HG03108 (cell line): Measurements from ENCODE around the gene NECTIN1.

Source experiments
- ATAC-seq: cut with Tn5 transposase; IDR thresholded peaks from one replicate; pipeline ENCODE4 v1.9.1; 2021; ENCODE audit warnings: moderate library complexity; ENCODE audit not compliant: unreplicated experiment

The NECTIN1 gene, protein sequence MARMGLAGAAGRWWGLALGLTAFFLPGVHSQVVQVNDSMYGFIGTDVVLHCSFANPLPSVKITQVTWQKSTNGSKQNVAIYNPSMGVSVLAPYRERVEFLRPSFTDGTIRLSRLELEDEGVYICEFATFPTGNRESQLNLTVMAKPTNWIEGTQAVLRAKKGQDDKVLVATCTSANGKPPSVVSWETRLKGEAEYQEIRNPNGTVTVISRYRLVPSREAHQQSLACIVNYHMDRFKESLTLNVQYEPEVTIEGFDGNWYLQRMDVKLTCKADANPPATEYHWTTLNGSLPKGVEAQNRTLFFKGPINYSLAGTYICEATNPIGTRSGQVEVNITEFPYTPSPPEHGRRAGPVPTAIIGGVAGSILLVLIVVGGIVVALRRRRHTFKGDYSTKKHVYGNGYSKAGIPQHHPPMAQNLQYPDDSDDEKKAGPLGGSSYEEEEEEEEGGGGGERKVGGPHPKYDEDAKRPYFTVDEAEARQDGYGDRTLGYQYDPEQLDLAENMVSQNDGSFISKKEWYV

DNA sequence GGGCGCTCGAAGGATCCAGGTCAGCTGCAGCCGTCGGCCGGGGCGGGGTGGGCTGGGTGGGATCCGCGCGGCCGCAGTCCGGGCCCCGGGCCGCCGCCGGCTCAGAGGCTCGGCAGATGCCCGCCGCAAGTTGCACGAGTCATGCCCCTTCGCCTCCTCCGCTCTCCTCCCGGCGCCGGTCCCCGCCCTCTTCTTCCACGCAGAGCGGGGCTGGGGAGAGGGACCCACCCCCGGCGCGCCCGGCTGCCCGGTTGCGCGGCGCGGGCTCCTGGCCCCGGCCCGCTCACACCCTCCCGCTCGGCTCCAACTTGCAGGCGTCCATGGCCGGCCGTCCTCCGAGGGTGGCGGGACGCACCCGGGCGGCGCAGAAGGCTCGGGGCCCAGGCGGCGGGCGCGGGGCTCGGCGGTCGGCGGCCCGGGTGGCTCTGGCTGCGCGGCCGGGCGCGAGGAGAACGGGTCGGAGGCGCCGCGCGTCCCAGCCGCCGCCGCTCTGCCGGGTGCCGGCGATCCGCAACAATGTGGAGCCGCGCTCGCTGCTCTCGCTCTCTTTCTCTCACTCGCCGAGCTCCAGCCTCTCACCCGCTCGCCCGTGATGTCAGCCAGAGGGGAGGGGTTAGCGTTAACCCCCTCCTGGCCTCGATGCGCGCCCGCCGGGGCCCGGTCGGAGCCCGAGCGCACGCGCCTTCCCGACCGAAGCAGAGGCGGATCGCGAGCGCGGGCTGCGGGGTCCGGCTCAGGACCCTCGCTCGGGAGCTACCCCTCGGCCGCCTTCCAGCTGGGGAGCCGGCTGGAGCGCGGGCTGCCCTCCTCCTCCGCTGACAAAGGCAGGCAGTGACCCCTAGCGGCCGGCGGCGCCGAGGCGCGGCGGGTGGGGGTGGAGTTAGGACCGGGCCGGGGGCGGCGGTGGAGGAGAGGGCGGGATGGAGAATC lies at the start of gene NECTIN1:
Gene NECTIN1 (minus strand): TSS at position 550 of the 930 bp plus-strand sequence. CDS start 647 bp downstream, outside the sequence.
- peak; percentile 79 for ATAC-seq

DNA sequence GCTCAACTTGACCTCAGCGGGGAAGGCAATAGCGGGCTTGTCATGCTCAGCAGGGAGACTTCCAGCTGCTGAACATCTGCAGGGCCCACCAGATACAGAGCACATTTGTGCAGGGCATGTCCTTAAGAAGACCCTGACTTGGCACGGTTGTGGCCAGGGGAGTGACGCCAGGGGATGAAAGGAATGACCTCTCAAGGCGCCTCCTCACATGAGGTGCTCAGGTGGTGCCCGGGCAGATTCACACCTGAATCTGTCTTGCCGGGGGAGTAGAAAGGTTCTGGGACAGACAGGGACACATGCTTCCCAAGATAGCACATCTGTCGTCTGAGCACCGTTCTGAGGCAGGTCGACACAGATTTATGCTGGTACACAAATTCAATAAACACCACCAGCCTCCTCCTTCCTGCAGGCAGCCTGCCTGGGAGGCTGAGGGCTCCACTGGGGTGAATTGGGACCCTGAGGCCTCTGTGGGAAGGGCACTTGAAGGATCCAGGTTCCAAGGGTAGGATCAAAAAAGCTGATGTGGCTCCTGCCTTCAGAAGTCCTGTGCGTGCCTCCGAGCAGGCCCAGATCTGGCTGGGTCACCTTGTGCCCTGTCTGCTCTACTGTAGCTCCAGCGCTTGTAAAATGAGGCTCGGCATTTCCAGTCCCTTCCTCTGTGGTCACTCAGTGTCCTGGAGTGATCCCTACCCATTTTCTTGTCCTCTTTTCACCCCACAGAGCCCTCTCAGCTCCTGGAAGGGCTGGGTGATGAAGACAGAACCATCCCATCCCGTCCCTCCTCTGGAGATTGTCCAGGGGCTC lies 49.6 kb upstream of the NECTIN1 start:
- no peak for ATAC-seq

DNA sequence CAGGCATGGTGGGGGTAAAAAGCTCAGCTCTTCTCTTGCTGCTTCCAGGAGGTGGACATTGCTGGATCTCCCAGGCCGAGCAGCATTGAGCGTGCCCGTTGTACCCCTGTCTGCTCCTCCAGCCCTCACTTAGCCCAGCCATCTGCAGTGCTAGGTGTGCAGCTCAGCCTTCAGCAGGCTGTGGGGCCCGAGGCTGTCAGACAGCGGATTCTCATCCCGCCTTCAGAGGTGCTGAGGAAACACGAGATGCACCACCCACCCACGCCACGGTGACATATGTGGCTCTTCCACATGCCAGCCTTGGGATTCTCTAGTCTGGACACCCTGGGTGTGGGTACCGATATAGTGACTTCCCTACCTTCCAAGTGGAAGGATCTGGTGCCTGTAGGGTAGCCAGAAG lies 48.9 kb upstream of the NECTIN1 start:
- ATAC-seq: no peak

DNA sequence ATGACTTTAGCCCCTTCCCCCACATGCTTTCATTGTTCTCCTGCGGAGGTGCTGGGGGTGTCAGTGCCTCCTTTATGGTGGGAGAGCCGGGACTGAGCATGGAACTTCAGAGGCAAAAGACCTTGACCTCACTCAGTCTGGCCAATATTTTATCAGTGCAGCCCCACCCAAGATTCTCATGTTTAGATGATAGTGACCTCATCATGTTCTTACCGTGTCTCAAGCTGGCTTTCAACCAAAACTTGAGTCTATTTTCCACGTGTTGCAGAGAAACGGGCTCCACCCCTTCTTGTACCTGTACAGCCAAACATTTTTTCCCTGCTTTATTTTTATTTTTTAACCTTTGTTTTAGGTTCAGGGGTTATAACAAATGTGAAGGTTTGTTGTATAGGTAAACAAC lies 47.7 kb upstream of the NECTIN1 start:
- no peak for ATAC-seq

DNA sequence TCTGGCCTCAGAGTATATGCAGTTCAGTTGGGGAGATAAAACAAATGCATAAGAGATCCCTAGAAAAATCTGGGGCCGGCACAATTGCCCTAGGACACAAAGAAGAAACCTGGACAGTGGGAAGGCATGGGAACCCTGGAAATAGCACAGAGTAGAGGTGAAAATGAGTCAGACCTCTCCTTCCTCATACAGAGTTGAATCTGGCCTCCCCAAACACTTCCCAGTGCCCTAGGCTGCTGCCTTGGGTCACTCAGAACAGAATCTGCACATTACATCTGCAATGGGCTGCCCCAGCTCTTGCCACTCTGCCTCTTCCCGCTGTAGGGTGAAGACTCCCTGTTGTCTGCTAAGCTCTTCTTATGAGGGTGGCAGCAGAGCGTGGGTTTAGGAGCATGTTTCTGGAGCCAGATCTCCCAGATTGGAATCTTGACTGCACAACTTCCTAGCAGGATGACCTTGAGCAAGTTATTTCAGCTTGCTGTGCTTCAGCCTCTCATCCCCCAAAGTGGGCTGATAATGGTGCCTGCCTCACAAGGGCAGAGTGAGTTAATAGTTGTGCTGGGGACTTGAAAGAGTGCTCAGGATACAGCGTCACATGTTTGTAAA lies 47.1 kb upstream of the NECTIN1 start:
- ATAC-seq: no peak

DNA sequence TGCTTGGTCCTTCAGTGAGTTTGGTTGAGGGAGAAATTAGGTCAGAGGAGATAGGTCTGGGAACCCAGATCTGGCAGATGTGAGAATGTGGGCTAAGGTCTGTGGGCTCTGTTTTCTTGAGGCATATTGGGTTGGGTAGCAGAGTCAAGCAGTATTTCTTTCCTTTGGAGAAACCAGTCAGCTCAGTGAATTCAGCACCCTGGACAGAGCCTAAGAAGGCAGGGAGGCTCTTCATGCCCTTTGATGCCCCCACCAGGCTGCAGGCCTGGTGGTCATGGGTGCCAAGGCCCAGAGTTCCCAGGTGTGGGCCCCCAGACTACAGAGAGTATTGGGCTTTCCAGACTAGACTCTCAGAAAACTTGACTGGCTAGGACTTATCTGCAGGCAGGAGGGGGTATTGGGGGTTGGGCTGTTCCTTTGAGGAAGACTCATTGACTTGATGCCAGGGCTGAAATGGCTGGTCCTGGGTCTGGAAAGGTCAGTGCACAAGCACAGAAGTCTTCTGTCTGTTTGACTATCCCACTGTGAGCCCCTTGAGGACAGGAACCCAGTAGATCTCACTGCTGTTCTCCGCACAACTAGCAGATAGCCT lies 45.3 kb upstream of the NECTIN1 start:
- no peak for ATAC-seq

DNA sequence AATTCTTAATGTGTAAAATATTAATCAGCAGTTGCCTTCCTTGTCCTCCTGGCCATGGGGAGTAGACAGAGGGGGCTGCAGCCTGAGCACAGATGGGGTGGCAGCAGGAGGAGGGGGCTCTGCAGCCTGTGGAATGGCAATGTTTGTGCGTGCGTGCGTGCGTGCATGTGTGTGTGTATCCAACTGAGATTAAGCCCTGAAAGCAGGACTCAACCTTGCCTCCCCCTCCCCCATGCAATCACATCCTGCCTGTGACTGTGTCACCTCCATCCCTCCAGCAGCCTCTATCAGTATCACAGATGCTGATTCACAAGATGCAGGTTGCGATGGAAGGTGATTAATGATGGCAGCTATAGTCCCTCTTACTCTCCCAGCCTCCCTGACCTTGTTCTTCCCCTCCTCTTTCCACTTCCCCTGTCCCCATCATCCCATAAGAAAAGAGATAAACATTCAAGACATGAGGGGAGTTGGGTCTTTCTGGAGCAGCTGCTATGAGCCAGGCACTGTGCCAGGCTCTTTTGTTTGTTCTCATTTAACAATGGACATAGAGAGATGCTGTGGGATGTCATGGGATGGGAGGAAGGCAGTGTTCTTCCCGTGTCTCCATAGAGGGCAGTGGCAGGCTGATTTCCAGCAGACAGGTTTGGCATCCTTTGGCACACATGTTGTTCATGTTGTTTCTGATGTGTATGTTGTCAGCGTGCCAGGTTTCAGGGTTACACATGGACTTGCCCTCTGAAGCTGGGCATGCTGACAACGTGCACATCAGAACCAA lies 43.8 kb upstream of the NECTIN1 start:
- ATAC-seq: no peak

DNA sequence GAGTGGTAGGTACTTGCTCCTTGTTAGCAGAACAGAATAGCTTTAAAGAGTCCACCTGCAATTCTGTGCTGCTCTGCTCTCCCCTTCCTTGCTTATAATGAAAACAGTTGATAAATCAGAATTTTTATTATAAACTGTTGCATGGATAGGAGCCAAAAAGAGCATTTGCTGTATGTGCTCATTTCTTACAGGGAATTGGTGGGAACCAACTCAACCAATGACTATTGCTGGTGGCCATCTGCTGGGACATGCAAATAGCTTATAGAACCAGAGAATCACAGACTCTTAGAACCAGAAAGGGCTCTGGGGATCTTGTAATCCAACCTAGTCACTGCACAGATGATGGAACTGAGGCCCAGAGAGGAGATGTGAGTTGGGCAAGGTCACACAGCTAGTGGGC lies 43.1 kb upstream of the NECTIN1 start:
- ATAC-seq: no peak

DNA sequence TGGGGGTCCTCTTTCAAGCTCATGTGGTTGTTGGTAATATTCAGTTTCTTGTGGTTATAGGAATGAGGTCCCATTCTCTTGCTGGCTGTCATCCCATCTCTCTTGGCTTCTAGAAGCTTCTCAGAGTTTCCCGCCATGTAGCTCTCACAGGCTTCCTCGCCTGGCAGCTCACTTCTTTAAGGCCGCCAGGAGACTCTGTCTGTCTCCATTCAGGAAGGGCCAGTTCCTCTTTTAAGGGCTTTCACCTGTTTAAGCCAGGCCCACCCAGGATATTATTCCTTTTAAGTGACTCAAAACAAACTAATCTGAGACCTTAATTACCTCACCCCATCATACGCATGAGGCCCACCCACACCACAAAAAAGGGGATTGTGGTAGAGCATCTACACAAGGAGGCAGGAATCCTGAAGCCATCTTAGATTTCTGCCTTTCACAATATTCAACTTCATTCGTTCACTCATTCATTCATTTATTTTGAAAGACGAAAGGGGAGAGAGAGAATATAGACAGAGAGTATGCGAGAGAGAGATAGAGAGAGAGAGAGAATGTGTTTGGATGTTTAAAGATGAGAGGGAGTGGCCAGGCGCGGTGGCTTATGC lies 42.3 kb upstream of the NECTIN1 start:
- no peak for ATAC-seq

DNA sequence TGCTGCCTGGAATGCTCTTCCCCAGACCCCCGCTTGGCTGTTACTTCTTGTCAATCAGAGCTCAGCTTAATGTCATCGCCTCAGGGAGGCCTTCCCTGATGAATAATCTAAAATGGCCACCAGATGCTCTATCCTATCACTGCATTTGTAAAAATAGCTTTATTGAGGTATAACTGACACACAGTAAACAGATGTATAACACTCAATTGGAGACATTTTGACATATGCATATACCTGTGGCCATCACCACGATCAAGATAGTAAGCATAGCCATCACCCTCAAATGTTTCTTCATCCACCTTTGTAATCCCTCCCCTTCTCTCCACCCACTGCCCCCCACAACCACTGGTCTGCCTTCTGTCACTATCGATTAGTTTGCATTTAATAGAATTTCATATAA lies 36.6 kb upstream of the NECTIN1 start:
- no peak for ATAC-seq

DNA sequence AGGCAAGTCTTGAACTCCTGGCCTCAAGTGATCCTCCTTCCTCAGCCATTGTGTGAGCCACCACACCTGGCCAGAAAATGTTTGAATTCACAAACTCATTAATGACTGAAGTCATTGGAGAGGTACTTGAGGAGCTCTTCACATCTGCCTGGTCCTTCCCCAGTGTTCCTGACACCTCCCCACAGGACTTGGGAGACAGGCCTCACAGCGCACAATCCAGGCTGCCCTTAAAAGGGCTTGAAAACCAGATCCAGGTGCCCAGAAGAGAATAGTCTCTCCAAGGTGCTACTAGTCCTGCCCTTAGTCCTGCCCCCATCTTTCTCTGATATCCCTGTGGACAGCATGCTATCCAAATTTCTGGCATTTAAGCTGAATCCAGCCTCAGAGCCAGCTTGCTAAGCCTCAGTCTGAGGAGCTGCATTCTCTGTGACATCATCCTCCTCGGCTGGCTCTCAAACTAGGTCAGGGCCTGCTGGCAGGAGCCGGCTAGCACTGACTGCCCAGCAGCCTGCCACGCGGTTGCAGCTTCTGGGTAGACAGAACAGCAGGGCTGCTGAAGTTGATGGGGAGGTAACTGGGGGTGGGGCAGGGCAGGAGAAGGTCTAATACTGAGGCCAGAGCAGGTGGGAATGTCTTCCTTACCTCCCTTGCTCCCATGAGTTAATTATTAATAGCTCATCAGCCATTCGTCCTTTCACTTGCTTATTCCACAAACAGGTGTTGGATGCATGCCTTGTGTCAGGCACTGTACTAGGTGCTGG lies 35.3 kb upstream of the NECTIN1 start:
- ATAC-seq: no peak

DNA sequence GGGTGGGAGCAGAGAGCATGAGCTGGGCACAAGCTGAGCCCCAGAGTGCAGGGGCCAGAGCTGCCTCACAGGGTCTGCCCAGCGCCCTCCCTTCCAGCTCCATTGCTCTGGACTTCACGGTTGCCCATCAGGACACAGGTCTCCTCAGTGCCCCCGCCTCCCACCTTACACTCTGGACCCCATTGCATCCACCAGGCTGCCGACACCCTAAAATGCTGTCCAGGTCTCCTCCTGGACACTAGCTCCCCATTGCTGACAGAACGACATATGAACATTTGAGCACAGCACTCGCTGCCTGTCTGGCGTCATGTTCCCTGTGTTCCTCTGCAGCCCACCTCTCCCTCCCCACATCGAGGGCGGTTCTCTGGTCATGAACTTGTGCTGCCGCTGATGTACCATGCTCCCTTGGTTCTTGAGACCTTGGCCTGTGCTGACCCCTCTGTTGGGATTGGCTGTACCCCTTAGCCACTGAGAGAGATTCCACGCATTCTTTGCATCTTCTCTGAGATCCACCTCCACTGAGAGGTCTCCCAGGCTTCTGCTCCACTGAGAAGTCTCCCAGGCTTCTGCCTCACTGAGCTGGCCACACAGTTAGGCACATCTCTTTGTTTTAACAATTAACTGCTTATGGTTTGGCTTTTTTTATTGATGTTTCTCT lies 34.2 kb upstream of the NECTIN1 start:
- no peak for ATAC-seq

DNA sequence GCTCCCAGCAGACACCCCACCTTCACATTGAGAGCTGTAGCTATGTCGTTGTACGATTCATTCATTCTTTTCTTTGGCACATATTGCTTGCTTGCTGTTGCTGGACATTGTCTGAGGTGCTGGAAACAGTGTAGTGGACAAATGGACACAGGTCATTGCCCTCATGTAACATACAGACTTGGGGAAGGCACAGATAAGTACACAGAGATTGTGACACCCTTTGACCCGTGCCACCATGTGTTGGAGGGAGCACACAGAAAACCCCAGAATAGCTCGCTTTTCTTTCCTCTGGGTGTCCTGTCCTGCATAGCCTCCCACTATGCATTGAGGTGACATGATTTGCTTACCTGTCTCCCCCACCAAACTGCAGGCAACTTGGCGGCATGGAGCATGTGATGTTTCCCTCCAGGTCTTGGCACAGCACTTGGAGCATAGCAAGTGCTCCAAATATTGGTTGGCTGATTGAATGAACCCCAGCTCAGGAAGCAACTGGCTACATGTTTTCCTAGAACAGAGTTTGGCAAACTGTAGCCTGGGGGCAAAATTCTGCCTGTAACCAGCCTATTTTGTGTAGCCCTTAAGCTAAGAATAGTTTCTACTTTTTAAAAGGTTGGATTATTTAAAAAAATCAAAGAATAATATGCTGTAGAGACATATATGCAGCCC lies 30.9 kb upstream of the NECTIN1 start:
- no peak for ATAC-seq

DNA sequence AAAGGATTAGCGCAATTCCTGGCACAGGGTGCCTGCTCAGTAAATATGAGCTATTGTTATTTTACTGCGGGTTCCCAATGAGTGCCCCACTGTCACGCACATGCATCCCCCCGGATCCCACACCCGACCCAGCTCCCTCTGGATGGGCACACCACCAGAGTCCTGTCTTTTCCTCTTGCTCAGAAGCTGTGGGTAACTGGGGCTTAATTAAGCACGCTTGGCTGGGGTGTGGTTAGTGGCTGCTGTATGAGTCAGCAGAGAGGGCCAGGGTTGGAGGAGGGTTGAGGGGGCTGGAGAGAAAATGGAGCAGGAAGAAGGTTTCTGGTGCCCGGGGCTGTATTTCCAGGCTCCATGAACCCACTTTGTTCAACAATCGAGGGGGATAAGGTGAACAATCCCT lies 30.3 kb upstream of the NECTIN1 start:
- ATAC-seq: no peak

DNA sequence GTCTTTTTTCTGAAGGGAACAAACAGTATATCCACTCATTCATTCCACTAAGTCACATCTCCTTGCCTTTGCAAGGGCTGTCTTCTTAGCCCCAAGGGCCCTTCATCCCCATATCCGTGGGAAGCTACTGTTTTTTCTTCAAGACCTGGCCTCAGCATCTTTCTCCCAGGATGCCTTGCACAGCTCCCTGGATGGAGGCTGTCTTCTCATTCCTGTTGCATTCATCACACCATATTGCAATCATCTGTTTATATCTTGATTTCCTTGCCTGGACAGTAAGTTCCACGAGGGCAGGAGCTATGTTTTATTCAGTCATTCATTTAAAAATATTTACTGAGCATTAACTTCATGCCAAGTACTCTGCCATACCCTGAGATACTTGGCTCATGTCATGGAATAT lies 29.3 kb upstream of the NECTIN1 start:
- ATAC-seq: no peak

DNA sequence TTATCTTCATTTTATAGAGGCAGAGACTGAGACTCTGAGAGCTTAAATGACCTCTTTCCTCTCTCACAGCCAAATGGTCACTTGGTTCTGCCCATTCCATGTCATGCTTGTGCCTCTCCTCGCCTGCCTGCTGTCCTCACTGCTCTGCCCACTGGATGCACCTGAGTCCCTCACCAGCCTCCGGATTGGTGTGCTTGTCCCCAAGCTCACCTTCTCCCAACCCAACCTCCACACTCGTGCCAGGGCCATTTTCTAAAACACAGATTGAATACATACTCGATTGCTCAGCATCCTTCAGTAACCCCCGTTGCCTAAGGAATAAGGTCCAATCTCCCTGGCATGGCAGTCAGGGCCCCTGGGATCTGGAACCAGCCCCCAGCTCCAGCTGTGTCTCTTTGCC lies 28.4 kb upstream of the NECTIN1 start:
- no peak for ATAC-seq

DNA sequence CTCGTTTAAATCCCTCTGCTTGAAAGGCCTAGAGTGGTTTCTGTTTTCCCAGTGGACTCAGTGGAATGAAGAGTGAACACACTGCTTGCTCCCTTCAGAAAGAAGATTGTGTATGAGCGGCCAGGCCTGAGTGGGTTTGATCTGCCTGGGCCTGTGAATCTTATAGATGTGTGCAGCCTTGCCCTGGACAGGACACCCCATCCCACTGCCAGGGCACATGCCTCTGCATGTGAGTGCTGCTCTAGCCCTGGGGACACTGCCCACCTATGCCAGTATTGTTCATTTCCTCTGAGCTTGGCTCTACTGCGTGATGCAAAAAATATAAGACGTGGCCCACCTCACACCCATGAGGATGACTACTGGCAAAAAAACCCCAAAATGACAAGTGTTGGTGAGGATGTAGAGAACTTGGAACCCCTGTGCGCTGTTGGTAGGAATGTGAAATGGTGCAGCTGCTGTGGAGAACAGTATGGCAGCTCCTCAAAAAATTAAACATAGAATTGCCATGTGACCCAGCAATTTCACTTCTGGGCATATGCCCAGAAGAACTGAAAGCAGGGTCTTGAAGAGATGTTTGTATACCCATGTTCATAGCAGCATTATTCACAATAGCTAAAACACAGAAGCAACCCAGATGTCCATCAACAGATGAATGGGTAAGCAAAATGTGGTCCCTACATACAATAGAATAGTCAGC lies 27.3 kb upstream of the NECTIN1 start:
- no peak for ATAC-seq
